ENCODE data around the gene USP17L25. TPM values are rescaled to one million over a fixed set of nuclear protein-coding genes. Genes with fewer than 3 reads are reported as not detected.
"Not testable (repeated sequence)": the region's sequence is repeated elsewhere in the genome, so short reads cannot be mapped to it uniquely, and the experiment has no call there.

Gene USP17L25
- polyA plus RNA-seq (ENCODE audit: insufficient read length) = not detected
- long read RNA-seq, donor 1 = 0 reads
- long read RNA-seq, donor 2 = 0 reads
- long read RNA-seq, donor 3 = 0 reads
- long read RNA-seq, donor 4 = 0 reads
- long read RNA-seq, donor 5 = 0 reads
- long read RNA-seq, donor 6 = 0 reads
- long read RNA-seq, donor 7 = 0 reads
- long read RNA-seq, donor 8 = 0 reads

GRCh38 chr4:9329611-9330010 is at the start of gene USP17L25:
Gene USP17L25 (plus strand): TSS chr4:9329911. CDS start chr4:9329911, 0 bp downstream.
- DNase-seq = not testable (repeated sequence)

- DNase-seq = not testable (repeated sequence)
Observed at GRCh38 chr4:9324191-9324590, 5.5 kb upstream of the USP17L25 start.

GRCh38 chr4:9324865-9325264 is 4.8 kb upstream of the USP17L25 start, which contains the start of gene USP17L24:
Gene USP17L24 (plus strand): TSS chr4:9325165. CDS start chr4:9325165, 0 bp downstream.
- not testable (repeated sequence) for DNase-seq

- not testable (repeated sequence) for DNase-seq
Observed at GRCh38 chr4:9334358-9334757, 4.6 kb downstream of the USP17L25 start, which contains the start of gene USP17L26. Gene USP17L26 (plus strand): TSS chr4:9334658. CDS start chr4:9334658, 0 bp downstream.

GRCh38 chr4:9339103-9339502 is 9.4 kb downstream of the USP17L25 start, which contains the start of gene USP17L5:
Gene USP17L5 (plus strand): TSS chr4:9339403. CDS start chr4:9339403, 0 bp downstream.
- DNase-seq = not testable (repeated sequence)

GRCh38 chr4:9343848-9344247 is 14.1 kb downstream of the USP17L25 start, which contains the start of gene USP17L27:
Gene USP17L27 (plus strand): TSS chr4:9344148. CDS start chr4:9344148, 0 bp downstream.
- not testable (repeated sequence) for DNase-seq

- DNase-seq = not testable (repeated sequence)
Observed at GRCh38 chr4:9348593-9348992, 18.9 kb downstream of the USP17L25 start, which contains the start of gene USP17L28. Gene USP17L28 (plus strand): TSS chr4:9348893. CDS start chr4:9348893, 0 bp downstream.

GRCh38 chr4:9350866-9351265 is 21.2 kb downstream of the USP17L25 start:
- not testable (repeated sequence) for DNase-seq

GRCh38 chr4:9353338-9353737 is 23.6 kb downstream of the USP17L25 start, which contains the start of gene USP17L29:
Gene USP17L29 (plus strand): TSS chr4:9353638. CDS start chr4:9353638, 0 bp downstream.
- not testable (repeated sequence) for DNase-seq

- not testable (repeated sequence) for DNase-seq
Observed at GRCh38 chr4:9362829-9363228, 33.1 kb downstream of the USP17L25 start, which contains the start of gene USP17L30. Gene USP17L30 (plus strand): TSS chr4:9363129. CDS start chr4:9363129, 0 bp downstream.

- not testable (repeated sequence) for DNase-seq
Observed at GRCh38 chr4:9379881-9380280, 50.2 kb downstream of the USP17L25 start.

Other genes starting within 250 kb of the USP17L25 start
- 0.22 TPM for gene FAM90A26, start 159.5 kb upstream of the USP17L25 start, polyA plus RNA-seq (ENCODE audit: insufficient read length)
- gene USP17L10, start 119.3 kb upstream of the USP17L25 start, polyA plus RNA-seq (ENCODE audit: insufficient read length) = not detected
- not detected for gene USP17L11, start 114.5 kb upstream of the USP17L25 start, polyA plus RNA-seq (ENCODE audit: insufficient read length)
- gene USP17L12, start 109.8 kb upstream of the USP17L25 start, polyA plus RNA-seq (ENCODE audit: insufficient read length) = not detected
- gene USP17L13, start 105.0 kb upstream of the USP17L25 start, polyA plus RNA-seq (ENCODE audit: insufficient read length) = not detected
- gene USP17L15, start 95.5 kb upstream of the USP17L25 start, polyA plus RNA-seq (ENCODE audit: insufficient read length) = not detected
- not detected for gene USP17L17, start 86.0 kb upstream of the USP17L25 start, polyA plus RNA-seq (ENCODE audit: insufficient read length)
- gene USP17L18, start 81.3 kb upstream of the USP17L25 start, polyA plus RNA-seq (ENCODE audit: insufficient read length) = not detected
- gene USP17L19, start 76.5 kb upstream of the USP17L25 start, polyA plus RNA-seq (ENCODE audit: insufficient read length) = not detected
- gene USP17L20, start 71.8 kb upstream of the USP17L25 start, polyA plus RNA-seq (ENCODE audit: insufficient read length) = not detected
- gene USP17L21, start 67.0 kb upstream of the USP17L25 start, polyA plus RNA-seq (ENCODE audit: insufficient read length) = not detected
- not detected for gene USP17L22, start 62.3 kb upstream of the USP17L25 start, polyA plus RNA-seq (ENCODE audit: insufficient read length)
- gene USP17L24, start 4.7 kb upstream of the USP17L25 start, polyA plus RNA-seq (ENCODE audit: insufficient read length) = not detected
- not detected for gene USP17L26, start 4.7 kb downstream of the USP17L25 start, polyA plus RNA-seq (ENCODE audit: insufficient read length)
- not detected for gene USP17L5, start 9.5 kb downstream of the USP17L25 start, polyA plus RNA-seq (ENCODE audit: insufficient read length)
- not detected for gene USP17L27, start 14.2 kb downstream of the USP17L25 start, polyA plus RNA-seq (ENCODE audit: insufficient read length)
- gene USP17L28, start 19.0 kb downstream of the USP17L25 start, polyA plus RNA-seq (ENCODE audit: insufficient read length) = not detected
- gene USP17L29, start 23.7 kb downstream of the USP17L25 start, polyA plus RNA-seq (ENCODE audit: insufficient read length) = not detected
- not detected for gene USP17L30, start 33.2 kb downstream of the USP17L25 start, polyA plus RNA-seq (ENCODE audit: insufficient read length)
- gene DEFB131A, start 114.5 kb downstream of the USP17L25 start, polyA plus RNA-seq (ENCODE audit: insufficient read length) = not detected